ENCODE measurements around the gene TM7SF2.

DNA sequence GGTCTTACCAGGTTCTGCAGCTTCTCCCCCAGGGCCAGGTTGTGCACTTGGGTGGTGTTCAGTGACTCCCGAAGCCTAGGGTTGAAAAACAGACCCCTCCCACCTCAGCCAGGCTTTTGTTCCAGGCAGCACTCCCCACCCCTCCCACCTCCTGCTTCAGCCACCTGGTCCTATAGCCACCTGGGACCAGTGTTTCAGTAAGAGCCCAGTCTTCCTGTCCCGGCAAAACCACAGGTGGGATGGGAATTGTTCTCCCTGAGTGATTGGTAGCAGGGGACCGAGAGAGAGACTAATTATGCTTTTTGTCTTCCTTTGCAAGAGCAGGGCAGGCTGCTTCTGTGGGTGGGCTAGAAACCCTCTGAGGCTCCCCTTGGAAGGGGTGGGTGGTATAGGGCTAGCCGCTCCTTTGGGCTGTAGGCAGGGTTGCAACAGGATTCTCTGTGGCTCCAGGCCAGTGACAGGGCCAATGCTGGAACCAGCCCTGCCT, 44.8 kb upstream of the TM7SF2 start:
- TF ChIP-seq, protein P1, sequence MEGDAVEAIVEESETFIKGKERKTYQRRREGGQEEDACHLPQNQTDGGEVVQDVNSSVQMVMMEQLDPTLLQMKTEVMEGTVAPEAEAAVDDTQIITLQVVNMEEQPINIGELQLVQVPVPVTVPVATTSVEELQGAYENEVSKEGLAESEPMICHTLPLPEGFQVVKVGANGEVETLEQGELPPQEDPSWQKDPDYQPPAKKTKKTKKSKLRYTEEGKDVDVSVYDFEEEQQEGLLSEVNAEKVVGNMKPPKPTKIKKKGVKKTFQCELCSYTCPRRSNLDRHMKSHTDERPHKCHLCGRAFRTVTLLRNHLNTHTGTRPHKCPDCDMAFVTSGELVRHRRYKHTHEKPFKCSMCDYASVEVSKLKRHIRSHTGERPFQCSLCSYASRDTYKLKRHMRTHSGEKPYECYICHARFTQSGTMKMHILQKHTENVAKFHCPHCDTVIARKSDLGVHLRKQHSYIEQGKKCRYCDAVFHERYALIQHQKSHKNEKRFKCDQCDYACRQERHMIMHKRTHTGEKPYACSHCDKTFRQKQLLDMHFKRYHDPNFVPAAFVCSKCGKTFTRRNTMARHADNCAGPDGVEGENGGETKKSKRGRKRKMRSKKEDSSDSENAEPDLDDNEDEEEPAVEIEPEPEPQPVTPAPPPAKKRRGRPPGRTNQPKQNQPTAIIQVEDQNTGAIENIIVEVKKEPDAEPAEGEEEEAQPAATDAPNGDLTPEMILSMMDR (IDR thresholded peaks at IDR 0.05; ENCODE audit: insufficient read depth, low read length, poor library complexity, severe bottlenecking), result no peak
- TF ChIP-seq EZH2phosphoT487 (conservative IDR thresholded peaks at IDR 0.05; ENCODE audit: low read length), result no peak

Data from SU-DHL-6 (cell line).